ENCODE measurements around the gene MRPL23. TPM values are rescaled to one million over a fixed set of nuclear protein-coding genes. Genes with fewer than 3 reads are reported as not detected.
A peak's percentile ranks its signal among the peaks of the same experiment; 100 is the strongest.

Gene MRPL23
- total RNA-seq, 1 experiment from 2014 or later, result 109 TPM

GRCh38 chr11:1948389-1948788 lies 1.3 kb downstream of the MRPL23 start:
- intact Hi-C loops (cut with micrococcal nuclease), result loop anchor here (10.0 kb wide), 1 partner anchor 54 kb away; the partner anchor contains the start of gene PRR33
- no peaks in the 10 kb centered on the region for H3K9me2 ChIP-seq (ENCODE audit: insufficient read depth)
- H4K20me1 ChIP-seq (ENCODE audit: insufficient read depth), result no peaks in the 10 kb centered on the region
- H3K9me3 ChIP-seq (ENCODE audit: control insufficient read depth in 1 of 2, insufficient read depth in 1 of 2, low read depth in 1 of 2, low read length in 2 of 2), result no peaks in the 10 kb centered on the region
- DNase-seq (ENCODE audit: low read depth, low spot score), result no peak
- H3K4me1 ChIP-seq (ENCODE audit: control insufficient read depth in 1 of 2, insufficient read depth in 2 of 2, low read length in 2 of 2), result peaks cover 0 to 5% of the 10 kb centered on the region in 2 experiments; a peak in 1 of 4 replicates
- no peak overlapping the region for H3K4me3 ChIP-seq (replicated peaks in 1 of 2; ENCODE audit: low read depth in 1 of 2, low read length in 2 of 2)
- no peaks in the 10 kb centered on the region for H3K36me3 ChIP-seq (ENCODE audit: control insufficient read depth in 1 of 2, insufficient read depth in 2 of 2, low read length in 2 of 2)
- H3K79me2 ChIP-seq (ENCODE audit: insufficient read depth, low read length), result no peaks in the 10 kb centered on the region
- BruUV-seq (replicated peaks), result no TSS peak
- TF ChIP-seq SIN3A (IDR thresholded peaks at IDR 0.05; ENCODE audit: low read depth) (no peak), SP1 (IDR thresholded peaks at IDR 0.05; ENCODE audit: low read depth) (no peak), ZBTB33 (IDR thresholded peaks at IDR 0.05; ENCODE audit: extremely low read depth, insufficient replicate concordance, low read length) (no peak), JUND (IDR thresholded peaks at IDR 0.05) (no peak), EGR1 (IDR thresholded peaks at IDR 0.05; ENCODE audit: low read depth) (no peak), SRF (IDR thresholded peaks at IDR 0.05; ENCODE audit: low read depth) (no peak), ELF1 (IDR thresholded peaks at IDR 0.05; ENCODE audit: borderline replicate concordance, low read depth) (no peak), ATF3 (IDR thresholded peaks at IDR 0.05) (no peak), ZNF274 (IDR thresholded peaks at IDR 0.05; ENCODE audit: low read depth, low read length) (no peak), POLR2AphosphoS5 (IDR thresholded peaks at IDR 0.05; ENCODE audit: low read depth, low read length) (no peak), RAD21 (IDR thresholded peaks at IDR 0.05; ENCODE audit: low read depth) (no peak), MAX (IDR thresholded peaks at IDR 0.05) (no peak), REST (IDR thresholded peaks at IDR 0.05; ENCODE audit: low read depth) (no peak), EZH2 (IDR thresholded peaks at IDR 0.05) (no peak), ZFX (IDR thresholded peaks at IDR 0.05) (no peak), CBX3 (IDR thresholded peaks at IDR 0.05; ENCODE audit: low read depth) (no peak), YY1 (IDR thresholded peaks at IDR 0.05; ENCODE audit: extremely low read depth, insufficient replicate concordance, low read depth, low read length) (no peak)
- no peak overlapping the region for H3K27ac ChIP-seq (ENCODE audit: low read depth, low read length)
- ChIA-PET POLR2A (no interaction called here), CTCF (interaction anchor here (0.8 to 4.2 kb wide), 10 partner anchors 11 to 296 kb away, joined by 3 to 43 read pairs (median 6); partner anchors contain the start of genes H19 and SYT8), RAD21 (ENCODE audit: low non-redundant PET in 1 of 2, low total read pairs in 2 of 2, uncharacterized antibody in 2 of 2, unreplicated experiment in 2 of 2) (interaction anchor here (0.7 to 1.4 kb wide), 2 partner anchors 255 to 296 kb away, joined by 3 to 5 read pairs; no protein-coding TSS in a partner anchor)
- ATAC-seq, result peak; percentile 23
- H3K27me3 ChIP-seq (ENCODE audit: insufficient read depth, low read length), result no peaks in the 10 kb centered on the region
- H3K4me2 ChIP-seq (ENCODE audit: low read length), result no peak overlapping the region
- H3K9ac ChIP-seq (ENCODE audit: low read length), result no peak overlapping the region
- no peak overlapping the region for H2AFZ ChIP-seq (ENCODE audit: low read depth, low read length, poor library complexity, severe bottlenecking)

All from HCT116 (cell line).